Sigmoid colon (tissue), 4 donors: ENCODE data around the gene NOVA1.
"Not testable (repeated sequence)": the region's sequence is repeated elsewhere in the genome, so short reads cannot be mapped to it uniquely, and the experiment has no call there.

Experiments
- CTCF ChIP-seq, 4 experiments: fragments of 450-650 bp in 3 of 4; fragments of 200-600 bp in 1 of 4; IDR thresholded peaks; one replicate each; pipeline ENCODE4 v1.5.1; 2016 to 2019; ENCODE audit warnings: antibody characterized with exemption in 4 of 4, mild to moderate bottlenecking in 3 of 4, moderate library complexity in 2 of 4
- EP300 ChIP-seq, 4 donors: sonication (generic); formaldehyde crosslinking; IDR thresholded peaks; one replicate each; pipeline ENCODE4 v1.6.1; 2017; ENCODE audit warnings: antibody characterized with exemption in 4 of 4

- not testable (repeated sequence) for TF ChIP-seq CTCF, EP300 (IDR thresholded peaks at IDR 0.05)
These were observed 37.1 kb upstream of the NOVA1 start for GRCh38 chr14:26634946-26635345.
